Kidney (tissue), 14 donors: ENCODE data around the gene ZBP1. TPM values are rescaled to one million over a fixed set of nuclear protein-coding genes. Genes with fewer than 3 reads are reported as not detected.

Source experiments
- DNase-seq, 5 donors: peaks; one replicate each; pipeline ENCODE4 v3.0.0-alpha.2; 2013 to 2020
- FAIRE-seq: peaks from 2 replicates; lab custom pipeline; 2012; peaks lifted over from hg19 to GRCh38; lab: Jason Lieb, UNC
- H3K27ac ChIP-seq, 2 donors: one replicate each; pipeline ENCODE4 v1.7.0; 2013; ENCODE audit warnings: low read depth in 2 of 2, low read length in 2 of 2, inconsistent platforms in 1 of 2
- H3K27me3 ChIP-seq: one replicate; pipeline ENCODE4 v1.7.1; 2013; ENCODE audit warnings: low read length, inconsistent platforms; ENCODE audit not compliant: control insufficient read depth, insufficient read depth
- H3K36me3 ChIP-seq, 3 donors: one replicate each; pipeline versions ENCODE4 v1.7.0 to v1.7.1; 2013; ENCODE audit warnings: low read length in 3 of 3, control low read depth in 1 of 3, inconsistent platforms in 1 of 3; ENCODE audit not compliant: insufficient read depth in 3 of 3, control insufficient read depth in 2 of 3
- H3K4me1 ChIP-seq, 3 donors: one replicate each; pipeline versions ENCODE4 v1.7.0 to v1.7.1; 2013; ENCODE audit warnings: low read length in 3 of 3, inconsistent platforms in 1 of 3, low read depth in 1 of 3; ENCODE audit not compliant: control insufficient read depth in 2 of 3, insufficient read depth in 2 of 3
- H3K4me3 ChIP-seq, 3 donors: one replicate each; pipeline versions ENCODE4 v1.7.0 to v1.8.1; 2013; ENCODE audit warnings: low read length in 3 of 3, control low read depth in 1 of 3, inconsistent platforms in 1 of 3
- H3K9ac ChIP-seq, 3 donors: one replicate each; pipeline versions ENCODE4 v1.7.0 to v1.7.1; 2013; ENCODE audit warnings: low read length in 3 of 3, control low read depth in 1 of 3, inconsistent platforms in 1 of 3
- H3K9me3 ChIP-seq, 3 donors: one replicate each; pipeline versions ENCODE4 v1.7.0 to v1.7.1; 2013; ENCODE audit warnings: low read length in 3 of 3, control low read depth in 1 of 3, inconsistent platforms in 1 of 3; ENCODE audit not compliant: control insufficient read depth in 2 of 3, insufficient read depth in 1 of 3
- intact Hi-C: fragments of 100-400 bp; cut with DNase I; formaldehyde crosslinking; loops from one replicate; pipeline ENCODE4 v1.11.1; 2022
- polyA plus RNA-seq: library from polyadenylated mRNA; stranded (reverse); fragments of 350-450 nt; fragmentation: Illumina TruSeq; extraction: RNeasy Lipid Tissue Mini Kit (QIAGEN cat#74804); gene quantifications from one replicate; pipeline ENCODE4 v1.2.3, GENCODE V29; 2014; ENCODE audit warnings: low read depth, low replicate concordance; ENCODE audit not compliant: insufficient read depth
- total RNA-seq: library from RNA; stranded (reverse); fragmentation: NEBNext Ultra II Directional; extraction: Animal tissue kit (Norgen Biotek cat#: 25700); gene quantifications from one replicate; pipeline ENCODE4 v1.2.1, GENCODE V29; 2021
- TF ChIP-seq, protein P1 (sequence below): IDR thresholded peaks from 3 replicates; pipeline ENCODE4 v1.5.1; 2012; ENCODE audit warnings: mild to moderate bottlenecking, moderate library complexity, borderline replicate concordance; ENCODE audit not compliant: insufficient read depth; ENCODE audit errors: extremely low read depth
- donor health status: control.
- donor health status: control.
- donor health status: control.
- donor health status: control.
- donor health status: control.
- donor health status: DM: yes; HTN: yes; CAD: no.
- donor health status: Normal renal cell carcinoma (clear cell type).

ZBP1 gene
- total and polyA plus RNA-seq, 2 donors from 2014 or later: 3.7 TPM; not detected in 1

- DNase-seq (peak in 1 of 5 donors; percentile 87), FAIRE-seq (no peak)
- Histone ChIP-seq H3K9ac (no peak overlapping the region), H3K36me3 (no peaks in the 10 kb centered on the region), H3K27me3 (no peaks in the 10 kb centered on the region), H3K9me3 (no peaks in the 10 kb centered on the region), H3K4me3 (no peak overlapping the region), H3K27ac (peak overlapping the region in 1 of 2 donors; percentile 18), H3K4me1 (no peaks in the 10 kb centered on the region)
- TF ChIP-seq, protein P1, sequence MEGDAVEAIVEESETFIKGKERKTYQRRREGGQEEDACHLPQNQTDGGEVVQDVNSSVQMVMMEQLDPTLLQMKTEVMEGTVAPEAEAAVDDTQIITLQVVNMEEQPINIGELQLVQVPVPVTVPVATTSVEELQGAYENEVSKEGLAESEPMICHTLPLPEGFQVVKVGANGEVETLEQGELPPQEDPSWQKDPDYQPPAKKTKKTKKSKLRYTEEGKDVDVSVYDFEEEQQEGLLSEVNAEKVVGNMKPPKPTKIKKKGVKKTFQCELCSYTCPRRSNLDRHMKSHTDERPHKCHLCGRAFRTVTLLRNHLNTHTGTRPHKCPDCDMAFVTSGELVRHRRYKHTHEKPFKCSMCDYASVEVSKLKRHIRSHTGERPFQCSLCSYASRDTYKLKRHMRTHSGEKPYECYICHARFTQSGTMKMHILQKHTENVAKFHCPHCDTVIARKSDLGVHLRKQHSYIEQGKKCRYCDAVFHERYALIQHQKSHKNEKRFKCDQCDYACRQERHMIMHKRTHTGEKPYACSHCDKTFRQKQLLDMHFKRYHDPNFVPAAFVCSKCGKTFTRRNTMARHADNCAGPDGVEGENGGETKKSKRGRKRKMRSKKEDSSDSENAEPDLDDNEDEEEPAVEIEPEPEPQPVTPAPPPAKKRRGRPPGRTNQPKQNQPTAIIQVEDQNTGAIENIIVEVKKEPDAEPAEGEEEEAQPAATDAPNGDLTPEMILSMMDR: no peak
- intact Hi-C loops: no loop called here
Measured at GRCh38 chr20:57619051-57619831, 985 bp downstream of the ZBP1 start.

DNA sequence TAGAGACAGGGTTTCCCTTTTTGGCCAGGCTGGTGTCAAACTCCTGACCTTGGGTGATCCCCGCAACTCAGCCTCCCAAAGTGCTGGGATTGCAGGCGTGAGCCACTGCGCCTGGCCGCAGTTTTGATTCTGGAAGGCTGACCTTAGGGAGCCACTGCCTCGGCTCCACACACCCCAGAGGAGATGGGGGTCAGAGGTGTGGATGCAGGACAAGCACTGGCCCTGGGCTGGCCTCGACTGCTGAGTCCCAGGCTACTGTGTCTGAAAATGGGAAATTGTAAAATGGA is 1.5 kb downstream of the ZBP1 start:
- TF ChIP-seq, protein P1: no peak
- intact Hi-C loops: no loop called here
- Histone ChIP-seq H3K9me3 (no peaks in the 10 kb centered on the region), H3K9ac (no peak overlapping the region), H3K4me3 (no peak overlapping the region), H3K27me3 (no peaks in the 10 kb centered on the region), H3K36me3 (no peaks in the 10 kb centered on the region), H3K4me1 (no peaks in the 10 kb centered on the region), H3K27ac (no peak overlapping the region)
- no peak for FAIRE-seq
- peak in 1 of 5 donors; percentile 51 for DNase-seq

DNA sequence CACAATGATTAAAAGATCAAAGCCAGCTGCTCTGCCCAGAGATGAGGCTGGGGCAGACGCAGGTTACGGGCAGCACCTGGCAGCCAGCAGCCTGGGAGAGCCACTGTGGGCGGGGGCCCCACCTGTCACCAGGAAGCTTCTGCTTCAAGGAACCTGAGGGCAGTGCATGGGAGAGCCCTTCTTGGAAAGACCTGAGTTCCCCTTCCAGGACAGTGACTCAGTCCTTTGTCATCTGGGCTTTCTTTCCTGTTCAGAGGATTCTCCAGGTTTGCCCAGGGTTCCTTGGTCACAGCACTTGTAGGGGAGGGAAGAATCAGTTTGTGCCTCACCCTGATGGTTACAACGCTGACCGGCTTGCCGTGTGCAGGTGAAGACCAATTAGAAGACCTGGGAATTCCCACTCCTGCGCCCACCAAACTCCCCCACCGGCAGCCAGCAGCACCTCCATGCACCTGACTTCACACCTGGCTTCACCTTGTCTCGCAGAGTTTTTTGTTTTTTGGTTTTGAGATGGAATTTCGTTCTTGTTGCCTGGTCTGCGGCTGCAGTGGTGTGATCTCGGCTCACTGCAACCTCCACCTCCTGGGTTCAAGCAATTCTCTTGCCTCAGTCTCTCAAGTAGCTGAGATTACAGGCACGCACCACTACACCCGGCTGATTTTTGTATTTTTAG is 2.0 kb downstream of the ZBP1 start:
- no peak overlapping the region for H3K9ac ChIP-seq
- no peak overlapping the region for H3K27ac ChIP-seq
- DNase-seq: peak in 2 of 5 donors; percentile 34 to 86
- no peak for FAIRE-seq
- no peaks in the 10 kb centered on the region for H3K27me3 ChIP-seq
- no peaks in the 10 kb centered on the region for H3K9me3 ChIP-seq
- H3K4me1 ChIP-seq: no peaks in the 10 kb centered on the region
- H3K36me3 ChIP-seq: no peaks in the 10 kb centered on the region
- TF ChIP-seq, protein P1: no peak
- H3K4me3 ChIP-seq: no peak overlapping the region
- intact Hi-C loops: no loop called here
